ENCODE measurements around the gene MT1A.

MT1A gene

DNA sequence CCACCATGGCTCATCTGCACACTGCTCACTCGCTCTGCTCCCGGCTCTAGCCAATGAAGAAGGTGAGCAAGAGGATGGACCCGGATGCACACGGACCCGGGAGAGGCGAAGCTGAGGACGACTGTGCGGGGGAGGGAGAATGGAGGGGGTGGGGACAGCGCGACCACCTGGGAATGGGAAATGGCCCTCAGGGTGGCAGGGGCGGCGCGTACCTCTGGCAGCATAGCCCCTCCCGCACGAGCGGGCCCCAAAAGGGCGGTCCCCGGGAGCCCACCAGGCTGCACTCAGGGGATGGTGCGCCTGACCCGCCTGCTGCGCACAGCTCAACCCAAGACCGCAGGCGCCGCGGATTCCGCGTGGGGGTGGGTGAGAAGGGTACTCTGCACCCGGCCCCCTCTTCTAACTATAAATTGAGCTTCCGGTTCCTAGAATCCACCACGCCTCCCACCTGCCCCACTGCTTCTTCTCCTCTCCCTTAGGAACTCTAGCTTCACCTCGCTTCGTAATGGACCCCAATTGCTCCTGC is 37.3 kb downstream of the MT1A start:
- H3K4me3 ChIP-seq (ENCODE audit: low read depth, low read length), result peak overlapping the region; percentile 41

- no peak overlapping the region for H3K4me3 ChIP-seq (ENCODE audit: low read depth, low read length)
Observed at GRCh38 chr16:56677474-56677873, 39.0 kb downstream of the MT1A start.

GRCh38 chr16:56679078-56679730 is 40.7 kb downstream of the MT1A start:
- no peak overlapping the region for H3K4me3 ChIP-seq (ENCODE audit: low read depth, low read length)

- no peak overlapping the region for H3K4me3 ChIP-seq (ENCODE audit: low read depth, low read length)
Observed at GRCh38 chr16:56679818-56680217, 41.4 kb downstream of the MT1A start.

DNA sequence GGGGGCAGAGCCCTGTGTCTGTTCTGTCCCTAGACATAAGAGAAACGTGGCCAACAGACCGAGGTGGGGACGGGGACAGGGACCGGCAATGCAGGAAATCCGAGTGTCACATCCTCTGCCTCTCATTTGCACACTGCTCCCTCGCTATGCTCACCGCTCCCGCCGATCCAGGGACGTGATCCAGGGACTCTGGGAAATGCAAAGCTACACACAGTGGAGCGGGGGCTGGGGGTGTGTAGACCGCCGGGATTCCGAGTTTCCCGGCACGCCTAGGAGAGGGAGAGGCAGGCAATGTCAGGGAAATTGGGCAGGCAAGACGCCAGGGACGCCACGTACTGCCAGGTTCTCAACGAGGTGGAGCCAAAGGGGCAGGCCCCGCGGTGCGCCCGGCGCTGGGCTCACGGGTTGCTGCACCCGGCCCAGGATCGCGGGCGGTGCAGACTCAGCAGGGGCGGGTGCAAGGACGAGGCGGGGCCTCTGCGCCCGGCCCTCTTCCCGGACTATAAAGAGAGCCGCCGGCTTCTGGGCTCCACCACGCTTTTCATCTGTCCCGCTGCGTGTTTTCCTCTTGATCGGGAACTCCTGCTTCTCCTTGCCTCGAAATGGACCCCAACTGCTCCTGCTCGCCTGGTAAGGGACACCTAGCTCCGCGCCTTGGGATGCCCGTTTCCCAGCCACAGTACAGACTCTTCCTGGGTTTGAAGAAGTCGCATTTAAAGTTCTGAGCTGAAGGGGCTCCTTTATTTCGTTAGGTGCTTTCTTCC is 43.7 kb downstream of the MT1A start, which contains the start of gene MT1X:
TSS of gene MT1X (plus strand) at position 532 of the 764 bp plus-strand sequence. CDS start at position 603, 71 bp downstream.
- peak within 1 kb of the TSS; percentile 69 for H3K4me3 ChIP-seq (ENCODE audit: low read depth, low read length)

- H3K4me3 ChIP-seq (ENCODE audit: low read depth, low read length), result peak overlapping the region; percentile 69
Observed at GRCh38 chr16:56682703-56683397, 44.4 kb downstream of the MT1A start.

GRCh38 chr16:56683424-56684172 is 45.1 kb downstream of the MT1A start:
- H3K4me3 ChIP-seq (ENCODE audit: low read depth, low read length), result peak overlapping the region; percentile 69

DNA sequence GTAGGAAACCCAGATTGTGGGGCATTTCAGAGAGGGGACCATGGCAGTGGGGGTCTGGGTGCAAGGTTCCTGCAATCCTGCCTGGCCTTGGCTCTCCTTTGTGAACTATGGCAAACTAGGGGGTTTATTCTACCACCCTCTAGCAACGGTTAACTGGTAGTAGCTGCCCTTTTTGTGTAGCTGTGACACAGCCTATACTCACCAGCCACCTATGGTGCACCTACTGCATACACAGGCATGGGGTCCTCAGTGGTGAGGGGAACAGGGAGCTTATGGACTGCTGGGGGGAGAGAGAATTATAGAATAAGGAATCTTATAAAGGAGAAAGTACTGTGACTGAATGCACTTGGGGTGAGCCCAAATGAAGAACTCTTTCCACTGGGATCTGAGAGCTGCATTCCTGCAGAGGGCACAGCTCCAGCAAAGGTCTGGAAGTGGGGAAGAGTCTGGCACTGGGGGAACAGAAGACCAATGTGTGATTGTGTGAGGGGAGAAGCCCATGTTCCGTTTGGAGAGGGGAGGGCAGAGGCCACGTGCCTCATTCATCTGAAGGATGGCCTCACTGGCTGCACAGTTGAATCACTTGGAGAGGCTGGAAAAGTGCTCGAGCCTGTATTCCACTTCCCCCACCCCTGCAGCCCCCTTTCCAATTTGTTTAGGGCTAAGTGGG is 45.9 kb downstream of the MT1A start:
- no peak overlapping the region for H3K4me3 ChIP-seq (ENCODE audit: low read depth, low read length)

DNA sequence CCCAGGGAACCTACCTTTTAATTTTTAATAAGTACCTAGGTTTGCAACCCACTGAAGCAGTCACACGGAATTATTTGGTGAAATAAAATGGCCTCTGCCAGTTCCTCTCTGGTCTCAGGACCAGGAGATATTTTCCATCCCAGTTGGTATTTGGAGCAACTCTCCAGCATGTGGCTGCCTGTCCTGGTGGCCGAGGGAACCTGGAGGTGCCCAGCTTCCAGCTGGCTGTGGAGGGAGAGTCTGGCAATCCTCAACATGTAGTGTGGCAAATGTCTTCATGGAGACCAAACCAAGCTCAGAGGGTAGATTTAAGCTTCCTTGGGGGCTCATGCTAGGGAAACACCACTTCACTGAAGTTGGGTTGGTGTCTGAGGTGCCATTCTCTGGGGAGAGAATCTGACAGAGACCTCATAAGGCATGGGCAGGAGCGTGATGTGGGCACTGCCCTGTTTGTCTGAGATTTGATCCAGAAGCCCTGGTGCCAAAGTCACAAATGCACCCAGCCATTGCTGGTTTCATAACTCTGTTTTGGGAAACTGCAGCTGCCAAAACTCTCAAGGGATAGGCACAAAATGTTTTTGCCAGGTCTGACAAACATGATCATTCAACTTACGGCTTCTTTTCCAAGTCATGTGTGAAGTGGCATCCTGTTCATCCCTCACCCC is 46.6 kb downstream of the MT1A start:
- H3K4me3 ChIP-seq (ENCODE audit: low read depth, low read length), result no peak overlapping the region

DNA sequence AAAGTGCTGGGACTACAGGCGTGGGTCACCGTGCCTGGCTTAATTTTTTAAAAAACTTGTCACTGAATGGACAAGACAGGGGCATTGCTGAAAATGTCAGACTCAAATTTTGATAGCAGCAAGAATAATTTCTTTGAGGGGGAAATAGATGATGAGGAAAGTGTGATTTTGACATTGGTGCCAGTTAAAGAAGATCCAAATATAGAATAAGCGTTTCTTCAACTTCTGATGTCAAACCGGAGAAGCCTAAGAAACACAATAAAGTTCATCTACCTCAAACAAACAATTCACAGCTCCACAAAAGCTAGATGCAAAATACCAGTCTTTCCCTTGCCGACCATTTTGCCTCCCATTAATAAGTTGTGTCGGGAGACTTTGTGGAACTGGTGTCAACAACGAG is 48.3 kb downstream of the MT1A start:
- H3K4me3 ChIP-seq (ENCODE audit: low read depth, low read length), result no peak overlapping the region

- H3K4me3 ChIP-seq (ENCODE audit: low read depth, low read length), result no peak overlapping the region
Observed at GRCh38 chr16:56688762-56689161, 50.3 kb downstream of the MT1A start.

GRCh38 chr16:56689171-56689570 is 50.7 kb downstream of the MT1A start:
- H3K4me3 ChIP-seq (ENCODE audit: low read depth, low read length), result no peak overlapping the region

Data from iPS-11a (cell line).